Raji (cell line): ENCODE data around the gene KIF11.

Source experiments
- POLR2A ChIP-seq: IDR thresholded peaks from 2 replicates; pipeline ENCODE4 v1.6.1; 2011; ENCODE audit warnings: low read depth, low read length, control low read depth; ENCODE audit not compliant: insufficient read depth

KIF11 gene

DNA sequence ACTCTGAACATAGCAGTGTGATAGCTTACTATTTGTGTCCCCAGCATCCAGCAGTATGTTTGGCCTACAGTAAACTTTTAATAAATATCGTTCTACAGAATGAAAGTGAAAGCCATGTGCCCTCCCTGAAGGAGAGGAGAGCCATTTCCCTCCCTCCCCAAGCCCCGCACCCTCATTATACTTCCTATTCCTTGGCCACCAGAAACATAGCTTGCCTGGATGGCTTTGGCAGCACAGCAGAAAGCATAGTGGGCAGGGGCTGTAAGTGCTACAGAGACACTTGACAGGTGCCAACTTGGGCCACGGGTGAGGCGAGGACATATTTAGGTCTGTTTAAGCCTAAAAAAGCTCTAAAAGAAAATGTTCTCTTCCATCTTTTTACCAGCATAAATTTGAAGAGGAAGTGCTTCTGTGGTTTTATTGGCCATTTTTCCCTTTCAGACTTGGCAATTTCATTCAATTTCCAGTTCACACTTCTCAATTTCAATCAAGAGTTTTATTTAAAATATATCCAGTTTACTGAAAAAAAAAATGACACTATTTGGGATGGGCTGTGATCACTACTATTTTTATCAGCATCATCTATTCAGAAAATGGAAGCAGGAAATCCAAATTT is 109.5 kb downstream of the KIF11 start:
- no peak for TF ChIP-seq POLR2A
